Tibial nerve (tissue), 4 donors: ENCODE measurements around the gene PDIA6. TPM values are rescaled to one million over a fixed set of nuclear protein-coding genes. Genes with fewer than 3 reads are reported as not detected.

Source experiments
- DNase-seq, 2 donors: peaks; one replicate each; pipeline ENCODE4 v3.0.0-alpha.2; 2019; ENCODE audit warnings: low spot score in 2 of 2
- H3K27ac ChIP-seq, 4 donors: fragments of 200-600 bp; sonication (generic) in 3 of 4; one replicate each; pipeline ENCODE4 v1.5.1; 2017 to 2019; ENCODE audit warnings: mild to moderate bottlenecking in 1 of 4
- H3K27me3 ChIP-seq, 2 donors: fragments of 200-600 bp; sonication (generic) in 1 of 2; one replicate each; pipeline versions ENCODE4 v1.5.1 to v1.6.0; 2017 to 2019
- H3K36me3 ChIP-seq, 3 donors: fragments of 200-600 bp; sonication (generic); one replicate each; pipeline ENCODE4 v1.5.1; 2018 to 2019
- H3K4me1 ChIP-seq, 4 donors: fragments of 200-600 bp; sonication (generic) in 3 of 4; one replicate each; pipeline ENCODE4 v1.5.1; 2017 to 2019
- H3K4me3 ChIP-seq, 4 donors: fragments of 200-600 bp; sonication (generic) in 3 of 4; one replicate each; pipeline ENCODE4 v1.5.1; 2017 to 2019; ENCODE audit warnings: mild to moderate bottlenecking in 1 of 4, moderate library complexity in 1 of 4
- H3K9me3 ChIP-seq, 4 donors: fragments of 200-600 bp; sonication (generic) in 3 of 4; one replicate each; pipeline ENCODE4 v1.5.1; 2017 to 2019
- CTCF ChIP-seq, 5 experiments: fragments of 200-600 bp in 3 of 5; fragments of 450-650 bp in 2 of 5; sonication (generic) in 3 of 5; IDR thresholded peaks; one replicate each; pipeline ENCODE4 v1.5.1; 2016 to 2019; ENCODE audit warnings: antibody characterized with exemption in 5 of 5, mild to moderate bottlenecking in 3 of 5, moderate library complexity in 2 of 5
- EP300 ChIP-seq, 2 donors: sonication (generic); formaldehyde crosslinking; IDR thresholded peaks; one replicate each; pipeline ENCODE4 v1.6.1; 2017; ENCODE audit warnings: antibody characterized with exemption in 2 of 2, mild to moderate bottlenecking in 1 of 2
- POLR2A ChIP-seq, 2 donors: fragments of 450-650 bp; IDR thresholded peaks; one replicate each; pipeline ENCODE4 v1.6.1; 2017; ENCODE audit warnings: antibody characterized with exemption in 2 of 2, mild to moderate bottlenecking in 2 of 2, moderate library complexity in 2 of 2
- WGBS, 2 donors: methylation state at CpG; one replicate each; pipeline ENCODE4 v1.1.5; 2018; 5-methylcytosine and 5-hydroxymethylcytosine counted together
- total RNA-seq, 4 donors: library from RNA; depleted of rRNA; stranded (reverse); fragments of >200 nt; gene quantifications; one replicate each; pipeline ENCODE4 v1.1.0, GENCODE V29; 2016

The PDIA6 gene
- total RNA-seq, 4 donors from 2014 or later, result 61.4 to 84.3 (median 76.2) TPM

- H3K4me3 ChIP-seq, result no peak overlapping the region
- H3K4me1 ChIP-seq, result peaks cover 0 to 12% (median 0%) of the 10 kb centered on the region in 4 donors
- H3K36me3 ChIP-seq, result no peaks in the 10 kb centered on the region
- H3K27me3 ChIP-seq, result peaks cover 0 to 40% of the 10 kb centered on the region in 2 donors
- WGBS, 2 donors, result 44 to 57% methylated on average over 15 of the region's 16 CpGs
- no peaks in the 10 kb centered on the region for H3K9me3 ChIP-seq
- no peak for DNase-seq
- TF ChIP-seq CTCF (IDR thresholded peaks at IDR 0.05) (no peak), EP300 (IDR thresholded peaks at IDR 0.05) (no peak), POLR2A (IDR thresholded peaks at IDR 0.05) (no peak)
- no peak overlapping the region for H3K27ac ChIP-seq
These were observed 18.9 kb upstream of the PDIA6 start for GRCh38 chr2:10831400-10831985.

DNA sequence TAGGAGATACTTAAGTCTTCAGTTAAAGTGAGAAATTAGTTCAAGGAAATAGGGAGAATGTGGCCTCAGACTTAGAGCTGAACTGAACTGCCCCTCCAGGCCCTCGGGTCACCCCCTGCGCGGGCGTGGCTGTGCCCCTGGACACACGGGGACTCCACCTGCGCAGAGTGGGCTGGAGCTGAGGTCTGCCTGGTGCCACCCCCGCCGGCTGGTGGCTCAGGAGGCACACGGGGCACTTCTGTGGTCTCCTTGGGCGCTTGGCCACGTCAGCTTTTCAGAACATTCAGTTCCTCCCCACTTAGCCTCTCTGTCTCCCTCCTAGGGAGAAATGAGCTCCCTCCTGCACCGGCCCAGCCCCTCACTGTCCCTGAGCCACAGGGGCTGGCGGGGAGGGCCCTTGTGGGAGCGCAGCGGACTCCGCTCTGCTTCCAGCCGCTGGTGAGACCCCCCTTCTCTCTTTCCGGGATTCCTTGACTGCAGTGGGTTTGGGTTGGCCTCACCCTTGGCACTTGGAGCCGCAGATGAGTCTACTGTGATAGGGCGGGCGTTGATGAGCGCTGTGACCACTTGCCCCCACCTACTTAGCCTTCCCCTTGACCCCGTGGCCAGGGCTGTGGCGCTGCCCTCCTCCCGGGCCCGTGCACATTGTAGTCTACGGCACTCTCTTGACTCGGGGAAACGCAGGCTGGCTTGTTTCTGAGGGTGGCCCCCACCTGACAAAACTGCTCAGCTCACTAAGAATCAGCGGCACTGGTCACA, 18.2 kb upstream of the PDIA6 start:
- H3K36me3 ChIP-seq, result no peaks in the 10 kb centered on the region
- 65 to 67% methylated on average over 30 of the region's 30 CpGs for WGBS, 2 donors
- TF ChIP-seq EP300 (IDR thresholded peaks at IDR 0.05) (no peak), CTCF (IDR thresholded peaks at IDR 0.05) (no peak)
- no peak for DNase-seq
- H3K27ac ChIP-seq, result no peak overlapping the region
- no peaks in the 10 kb centered on the region for H3K9me3 ChIP-seq
- peaks cover 0 to 44% of the 10 kb centered on the region in 2 donors for H3K27me3 ChIP-seq
- H3K4me3 ChIP-seq, result no peak overlapping the region
- H3K4me1 ChIP-seq, result peaks cover 0 to 12% (median 0%) of the 10 kb centered on the region in 4 donors

GRCh38 chr2:10830203-10830602, 17.6 kb upstream of the PDIA6 start:
- Histone ChIP-seq H3K36me3 (no peaks in the 10 kb centered on the region), H3K27me3 (peaks cover 0 to 41% of the 10 kb centered on the region in 2 donors), H3K4me1 (peaks cover 0 to 12% (median 0%) of the 10 kb centered on the region in 4 donors), H3K27ac (no peak overlapping the region), H3K9me3 (no peaks in the 10 kb centered on the region), H3K4me3 (no peak overlapping the region)
- no peak for DNase-seq
- WGBS, 2 donors, result 81 to 87% methylated on average over 8 of the region's 8 CpGs
- no peak for TF ChIP-seq EP300 (IDR thresholded peaks at IDR 0.05)
- TF ChIP-seq POLR2A (IDR thresholded peaks at IDR 0.05), result no peak

DNA sequence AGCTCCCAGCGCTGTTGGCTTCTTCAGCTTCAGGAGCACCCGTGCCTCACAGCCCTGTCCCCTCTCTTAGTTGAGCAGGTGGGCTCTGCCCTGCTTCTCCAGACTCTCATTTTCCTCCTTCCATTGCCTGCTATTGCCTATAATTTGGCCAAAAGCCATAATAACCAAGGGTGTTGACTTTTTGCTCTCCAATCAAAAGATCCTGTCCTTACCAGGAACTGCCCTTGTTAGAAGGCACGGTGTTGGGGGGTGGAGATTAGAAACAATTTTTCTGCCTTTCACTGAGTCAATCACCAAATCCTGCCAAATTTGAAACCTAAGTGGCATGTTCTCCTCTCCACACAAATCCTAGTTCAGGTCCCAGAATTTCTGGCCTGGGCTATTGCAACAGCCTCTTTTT, 16.7 kb upstream of the PDIA6 start:
- Histone ChIP-seq H3K36me3 (no peaks in the 10 kb centered on the region), H3K27ac (no peak overlapping the region), H3K4me3 (no peak overlapping the region), H3K27me3 (peaks cover 0 to 37% of the 10 kb centered on the region in 2 donors), H3K4me1 (peaks cover 0 to 12% (median 0%) of the 10 kb centered on the region in 4 donors), H3K9me3 (no peaks in the 10 kb centered on the region)
- WGBS, 2 donors, result 76 to 81% methylated on average over 3 of the region's 3 CpGs
- no peak for DNase-seq
- TF ChIP-seq POLR2A (IDR thresholded peaks at IDR 0.05), result no peak
- no peak for TF ChIP-seq EP300 (IDR thresholded peaks at IDR 0.05)
- no peak for TF ChIP-seq CTCF (IDR thresholded peaks at IDR 0.05)

GRCh38 chr2:10828346-10828745, 15.8 kb upstream of the PDIA6 start:
- no peak for DNase-seq
- Histone ChIP-seq H3K27ac (no peak overlapping the region), H3K36me3 (no peaks in the 10 kb centered on the region), H3K27me3 (peaks cover 0 to 34% of the 10 kb centered on the region in 2 donors), H3K4me1 (peaks cover 0 to 12% (median 0%) of the 10 kb centered on the region in 4 donors), H3K4me3 (no peak overlapping the region), H3K9me3 (no peaks in the 10 kb centered on the region)
- WGBS, 2 donors, result 51 to 64% methylated on average over 10 to 11 of the region's 11 CpGs
- TF ChIP-seq POLR2A (IDR thresholded peaks at IDR 0.05) (no peak), CTCF (IDR thresholded peaks at IDR 0.05) (no peak), EP300 (IDR thresholded peaks at IDR 0.05) (no peak)
